Liver (tissue), 9 donors: ENCODE results near the gene PCDHGA5. TPM values are rescaled to one million over a fixed set of nuclear protein-coding genes. Genes with fewer than 3 reads are reported as not detected.

ENCODE experiments used
- DNase-seq: peaks from one replicate; pipeline ENCODE4 v3.0.0-alpha.2; 2017; ENCODE audit warnings: low spot score
- H3K27ac ChIP-seq, 2 donors: one replicate each; pipeline ENCODE4 v1.7.0; 2013; ENCODE audit warnings: inconsistent platforms in 2 of 2, low read length in 2 of 2, control low read depth in 1 of 2, low read depth in 1 of 2, mild to moderate bottlenecking in 1 of 2
- H3K27me3 ChIP-seq, 4 donors: one replicate each; pipeline versions ENCODE4 v1.6.1 to v1.7.0; 2013; ENCODE audit warnings: low read length in 3 of 4, inconsistent platforms in 1 of 4, mild to moderate bottlenecking in 1 of 4, moderate library complexity in 1 of 4; ENCODE audit not compliant: control insufficient read depth in 4 of 4, insufficient read depth in 4 of 4
- H3K36me3 ChIP-seq, 4 donors: one replicate each; pipeline versions ENCODE4 v1.6.1 to v1.7.0; 2013; ENCODE audit warnings: low read length in 3 of 4, mild to moderate bottlenecking in 3 of 4, low read depth in 1 of 4, moderate library complexity in 1 of 4; ENCODE audit not compliant: control insufficient read depth in 4 of 4, insufficient read depth in 3 of 4
- H3K4me1 ChIP-seq, 4 donors: one replicate each; pipeline versions ENCODE4 v1.6.1 to v1.7.0; 2013; ENCODE audit warnings: low read length in 3 of 4, mild to moderate bottlenecking in 3 of 4, moderate library complexity in 1 of 4; ENCODE audit not compliant: control insufficient read depth in 4 of 4, insufficient read depth in 4 of 4
- H3K4me3 ChIP-seq, 3 donors: one replicate each; pipeline versions ENCODE4 v1.6.1 to v1.7.0; 2013; ENCODE audit warnings: low read length in 3 of 3, control low read depth in 1 of 3, low read depth in 1 of 3, mild to moderate bottlenecking in 1 of 3
- H3K9ac ChIP-seq, 2 donors: one replicate each; pipeline ENCODE4 v1.7.0; 2013; ENCODE audit warnings: low read length in 2 of 2, mild to moderate bottlenecking in 2 of 2, moderate library complexity in 2 of 2, control low read depth in 1 of 2, low read depth in 1 of 2
- H3K9me3 ChIP-seq, 4 donors: one replicate each; pipeline versions ENCODE4 v1.6.1 to v1.7.0; 2013; ENCODE audit warnings: low read length in 3 of 4; ENCODE audit not compliant: control insufficient read depth in 4 of 4
- FOXA1 ChIP-seq: IDR thresholded peaks from 2 replicates; pipeline ENCODE4 v1.6.1; 2016; ENCODE audit warnings: antibody characterized with exemption
- FOXA2 ChIP-seq: IDR thresholded peaks from 2 replicates; pipeline ENCODE4 v1.6.1; 2016; ENCODE audit warnings: antibody characterized with exemption
- HNF4A ChIP-seq, 2 donors: conservative IDR thresholded peaks; 2 replicates each; pipeline ENCODE4 v1.6.1; 2016; ENCODE audit warnings: antibody characterized with exemption in 2 of 2, mild to moderate bottlenecking in 2 of 2
- HNF4G ChIP-seq: IDR thresholded peaks from 2 replicates; pipeline ENCODE4 v1.6.1; 2016; ENCODE audit warnings: antibody characterized with exemption
- NR2F2 ChIP-seq: IDR thresholded peaks from 2 replicates; pipeline ENCODE4 v1.6.1; 2016; ENCODE audit warnings: antibody characterized with exemption
- RAD21 ChIP-seq, 2 donors: IDR thresholded peaks; 2 replicates each; pipeline ENCODE4 v1.6.1; 2016; ENCODE audit warnings: antibody characterized with exemption in 2 of 2, mild to moderate bottlenecking in 2 of 2
- REST ChIP-seq: IDR thresholded peaks from 2 replicates; pipeline ENCODE4 v1.6.1; 2016; ENCODE audit warnings: antibody characterized with exemption, mild to moderate bottlenecking
- SP1 ChIP-seq: IDR thresholded peaks from 2 replicates; pipeline ENCODE4 v1.6.1; 2018; ENCODE audit warnings: antibody characterized with exemption, mild to moderate bottlenecking
- TAF1 ChIP-seq: conservative IDR thresholded peaks from 2 replicates; pipeline ENCODE4 v1.6.1; 2016; ENCODE audit warnings: antibody characterized with exemption, mild to moderate bottlenecking
- YY1 ChIP-seq: IDR thresholded peaks from 2 replicates; pipeline ENCODE4 v1.6.1; 2016; ENCODE audit warnings: antibody characterized with exemption, mild to moderate bottlenecking
- WGBS: extraction: QIAGEN DNeasy Blood & Tissue Kit; methylation state at CpG from one replicate; pipeline ENCODE4 v1.1.7; 2013; 5-methylcytosine and 5-hydroxymethylcytosine counted together
- polyA plus RNA-seq, 2 donors: library from polyadenylated mRNA; stranded (reverse) in 1 of 2; unstranded in 1 of 2; fragments of 200-250 nt in 1 of 2; fragments of >200 nt in 1 of 2; fragmentation: Nextera tagmentation in 1 of 2; extraction: Ambion mirVana in 1 of 2; gene quantifications; one replicate each; pipeline versions ENCODE4 v1.2.1 to v1.2.3, GENCODE V29; 2013 to 2015
- total RNA-seq, 2 donors: library from RNA; depleted of rRNA; stranded (reverse); fragments of >200 nt; gene quantifications; one replicate each; pipeline ENCODE4 v1.2.3, GENCODE V29; 2014
- TF ChIP-seq, protein P1 (sequence below): IDR thresholded peaks from 2 replicates; pipeline ENCODE4 v1.6.1; 2016; ENCODE audit warnings: antibody characterized with exemption
- TF ChIP-seq, protein P2 (sequence below): IDR thresholded peaks from 2 replicates; pipeline ENCODE4 v1.6.1; 2016; ENCODE audit warnings: antibody characterized with exemption
- TF ChIP-seq, protein P3 (sequence below): fragments of 150-350 bp; IDR thresholded peaks from 2 replicates; pipeline ENCODE4 v1.5.1; 2017; ENCODE audit warnings: improper control_type of control experiment, low read depth, low read length; ENCODE audit not compliant: missing input control
- donor health status: healthy.
- donor health status: healthy.
- donor health status: healthy.
- donor health status: healthy.
- donor health status: healthy.

The PCDHGA5 gene
- total and polyA plus RNA-seq, 4 donors = 0.04 to 0.50 (median 0.09) TPM

DNA sequence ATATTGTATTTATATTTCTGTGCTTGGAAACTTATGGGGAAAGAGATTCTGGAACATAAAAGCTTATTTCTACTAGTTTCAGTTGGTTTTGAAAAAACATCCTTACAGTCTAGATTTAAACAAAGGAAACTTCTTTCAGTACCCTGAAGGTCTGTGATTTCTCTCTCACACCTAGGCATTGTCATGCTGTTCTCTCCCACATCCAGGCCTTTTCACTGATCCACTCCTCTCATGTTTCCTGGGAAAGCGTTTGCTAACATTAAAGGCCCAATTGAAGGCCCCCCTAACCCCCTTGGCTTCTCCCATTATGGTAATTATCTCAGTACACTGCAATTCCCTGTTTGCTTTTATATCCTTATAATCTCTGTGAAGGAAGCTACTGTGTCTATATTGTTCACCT is 21.2 kb upstream of the PCDHGA5 start:
- no peak for DNase-seq
- TF ChIP-seq SP1 (no peak), YY1 (no peak), TAF1 (no peak), HNF4G (no peak), FOXA1 (no peak), FOXA2 (no peak)
- TF ChIP-seq, protein P1, sequence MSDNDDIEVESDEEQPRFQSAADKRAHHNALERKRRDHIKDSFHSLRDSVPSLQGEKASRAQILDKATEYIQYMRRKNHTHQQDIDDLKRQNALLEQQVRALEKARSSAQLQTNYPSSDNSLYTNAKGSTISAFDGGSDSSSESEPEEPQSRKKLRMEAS = no peak
- TF ChIP-seq, protein P2, sequence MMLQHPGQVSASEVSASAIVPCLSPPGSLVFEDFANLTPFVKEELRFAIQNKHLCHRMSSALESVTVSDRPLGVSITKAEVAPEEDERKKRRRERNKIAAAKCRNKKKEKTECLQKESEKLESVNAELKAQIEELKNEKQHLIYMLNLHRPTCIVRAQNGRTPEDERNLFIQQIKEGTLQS = no peak
- H3K4me3 ChIP-seq = peak overlapping the region in 1 of 3 donors; percentile 7
- no peak overlapping the region for H3K27ac ChIP-seq
- 14% methylated on average over 1 of the region's 1 CpG for WGBS
- no peaks in the 10 kb centered on the region for H3K4me1 ChIP-seq
- peaks cover 0 to 17% (median 9%) of the 10 kb centered on the region in 4 donors for H3K27me3 ChIP-seq
- no peak overlapping the region for H3K9ac ChIP-seq
- H3K36me3 ChIP-seq = peaks cover 0 to 2% (median 0%) of the 10 kb centered on the region in 4 donors
- peaks cover 28 to 81% (median 38%) of the 10 kb centered on the region in 4 donors for H3K9me3 ChIP-seq

- 21% methylated on average over 9 of the region's 9 CpGs for WGBS
- DNase-seq = no peak
- TF ChIP-seq, protein P3, sequence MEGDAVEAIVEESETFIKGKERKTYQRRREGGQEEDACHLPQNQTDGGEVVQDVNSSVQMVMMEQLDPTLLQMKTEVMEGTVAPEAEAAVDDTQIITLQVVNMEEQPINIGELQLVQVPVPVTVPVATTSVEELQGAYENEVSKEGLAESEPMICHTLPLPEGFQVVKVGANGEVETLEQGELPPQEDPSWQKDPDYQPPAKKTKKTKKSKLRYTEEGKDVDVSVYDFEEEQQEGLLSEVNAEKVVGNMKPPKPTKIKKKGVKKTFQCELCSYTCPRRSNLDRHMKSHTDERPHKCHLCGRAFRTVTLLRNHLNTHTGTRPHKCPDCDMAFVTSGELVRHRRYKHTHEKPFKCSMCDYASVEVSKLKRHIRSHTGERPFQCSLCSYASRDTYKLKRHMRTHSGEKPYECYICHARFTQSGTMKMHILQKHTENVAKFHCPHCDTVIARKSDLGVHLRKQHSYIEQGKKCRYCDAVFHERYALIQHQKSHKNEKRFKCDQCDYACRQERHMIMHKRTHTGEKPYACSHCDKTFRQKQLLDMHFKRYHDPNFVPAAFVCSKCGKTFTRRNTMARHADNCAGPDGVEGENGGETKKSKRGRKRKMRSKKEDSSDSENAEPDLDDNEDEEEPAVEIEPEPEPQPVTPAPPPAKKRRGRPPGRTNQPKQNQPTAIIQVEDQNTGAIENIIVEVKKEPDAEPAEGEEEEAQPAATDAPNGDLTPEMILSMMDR = peak; percentile 19
- TF ChIP-seq RAD21 (IDR thresholded peaks at IDR 0.05) (peak; percentile 21 to 33), REST (no peak), NR2F2 (no peak), SP1 (no peak), HNF4A (conservative IDR thresholded peaks at IDR 0.05) (no peak), FOXA1 (no peak)
- TF ChIP-seq, protein P1 = no peak
- H3K9me3 ChIP-seq = peaks cover 26 to 78% (median 37%) of the 10 kb centered on the region in 4 donors
- H3K9ac ChIP-seq = no peak within 1 kb of the TSS
- peaks cover 0 to 2% (median 0%) of the 10 kb centered on the region in 4 donors for H3K36me3 ChIP-seq
- H3K27ac ChIP-seq = no peak within 1 kb of the TSS
- H3K4me3 ChIP-seq = peak within 1 kb of the TSS; percentile 16 to 61 (median 38)
- H3K27me3 ChIP-seq = peaks cover 0 to 17% (median 9%) of the 10 kb centered on the region in 4 donors
- H3K4me1 ChIP-seq = no peaks in the 10 kb centered on the region
These were observed 20.6 kb upstream of the PCDHGA5 start, which contains the start of gene PCDHGA3 for GRCh38 chr5:141343242-141343952. TSS of gene PCDHGA3 (plus strand) at chr5:141343829. CDS start at chr5:141344034, 205 bp downstream.
